WTC11 (cell line): ENCODE data around the gene RGL4. TPM values are rescaled to one million over a fixed set of nuclear protein-coding genes. Genes with fewer than 3 reads are reported as not detected.
"Not testable (repeated sequence)": the region's sequence is repeated elsewhere in the genome, so short reads cannot be mapped to it uniquely, and the experiment has no call there.

Experiments used
- ATAC-seq: fragments of 200-7000 bp; cut with Tn5 transposase; 2 replicates; pipeline ENCODE4 v1.10.0; 2021; ENCODE audit warnings: mild to moderate bottlenecking, moderate library complexity
- Bru-seq: library from RNA; stranded (reverse); fragments of 400-500 nt; gene quantifications from one replicate; lab custom pipeline; 2021; lab: Mats Ljungman, UMichigan
- CTCF ChIA-PET: fragments of 300-600 bp; sonication (Branson Sonifier 250); formaldehyde crosslinking; loops from one replicate; lab custom pipeline; 2021; ENCODE audit warnings: antibody characterized with exemption; lab: Charles Lee
- POLR2A ChIA-PET: fragments of 350-600 bp; sonication (Branson Sonifier 250); formaldehyde crosslinking; loops from one replicate; lab custom pipeline; 2021; ENCODE audit warnings: antibody characterized with exemption; lab: Charles Lee
- DNase-seq: peaks from one replicate; pipeline ENCODE4 v3.0.0; 2021; ENCODE audit warnings: low spot score
- H3K27ac Mint-ChIP-seq: 2 replicates; pipeline ENCODE4 v1.8.0; 2021; ENCODE audit warnings: mixed read lengths
- H3K27me3 Mint-ChIP-seq: 2 replicates; pipeline ENCODE4 v1.8.0; 2021; ENCODE audit warnings: low read depth, mild to moderate bottlenecking, moderate library complexity, mixed read lengths
- H3K36me3 Mint-ChIP-seq: 2 replicates; pipeline ENCODE4 v1.8.0; 2021; ENCODE audit warnings: mixed read lengths
- H3K4me1 Mint-ChIP-seq: 2 replicates; pipeline ENCODE4 v1.8.0; 2022; ENCODE audit warnings: mixed read lengths
- H3K4me3 Mint-ChIP-seq: 2 replicates; pipeline ENCODE4 v1.8.0; 2021; ENCODE audit warnings: mild to moderate bottlenecking, moderate library complexity, mixed read lengths
- H3K9me3 Mint-ChIP-seq: 2 replicates; pipeline ENCODE4 v1.8.0; 2021; ENCODE audit warnings: mixed read lengths
- AR ChIP-seq: fragments of 250-450 bp; sonication (Bioruptor Pico); IDR thresholded peaks from 2 replicates; pipeline ENCODE4 v1.9.0; 2021; ENCODE audit warnings: mild to moderate bottlenecking
- NR1H2 ChIP-seq: sonication (generic); formaldehyde crosslinking; IDR thresholded peaks from 2 replicates; pipeline ENCODE4 v1.9.0; 2021; ENCODE audit warnings: mild to moderate bottlenecking, moderate library complexity, missing genetic modification reagents
- NR3C1 ChIP-seq: sonication (generic); formaldehyde crosslinking; conservative IDR thresholded peaks from 2 replicates; pipeline ENCODE4 v1.8.1; 2023; ENCODE audit warnings: low read depth, mild to moderate bottlenecking, missing genetic modification reagents
- RORB ChIP-seq: fragments of 250-450 bp; sonication (Bioruptor Pico); IDR thresholded peaks from 2 replicates; pipeline ENCODE4 v1.9.0; 2021; ENCODE audit warnings: mild to moderate bottlenecking
- SP1 ChIP-seq: sonication (generic); formaldehyde crosslinking; conservative IDR thresholded peaks from 2 replicates; pipeline ENCODE4 v1.8.1; 2022; ENCODE audit warnings: missing genetic modification reagents
- TEAD1 ChIP-seq: sonication (generic); formaldehyde crosslinking; IDR thresholded peaks from 2 replicates; pipeline ENCODE4 v1.8.0; 2022; ENCODE audit warnings: mild to moderate bottlenecking, missing genetic modification reagents
- USF1 ChIP-seq: sonication (generic); formaldehyde crosslinking; IDR thresholded peaks from 2 replicates; pipeline ENCODE4 v1.8.0; 2022; ENCODE audit warnings: mild to moderate bottlenecking, missing genetic modification reagents
- ZBTB43 ChIP-seq: sonication (generic); formaldehyde crosslinking; IDR thresholded peaks from 2 replicates; pipeline ENCODE4 v1.8.1; 2023; ENCODE audit warnings: mild to moderate bottlenecking, missing genetic modification reagents
- ZNF219 ChIP-seq: sonication (generic); formaldehyde crosslinking; IDR thresholded peaks from 2 replicates; pipeline ENCODE4 v1.8.0; 2023; ENCODE audit warnings: missing genetic modification reagents, mild to moderate bottlenecking, borderline replicate concordance
- ZNF317 ChIP-seq: sonication (generic); formaldehyde crosslinking; IDR thresholded peaks from 2 replicates; pipeline ENCODE4 v1.8.1; 2023; ENCODE audit warnings: low read depth, mild to moderate bottlenecking, moderate library complexity, missing genetic modification reagents, borderline replicate concordance
- ZNF425 ChIP-seq: fragments of 250-450 bp; sonication (Bioruptor Pico); conservative IDR thresholded peaks from 2 replicates; pipeline ENCODE4 v1.9.0; 2021; ENCODE audit warnings: mild to moderate bottlenecking
- long read RNA-seq, 3 experiments: library from RNA in 1 of 3; library from capped mRNA in 1 of 3; library from polyadenylated mRNA in 1 of 3; unstranded in 2 of 3; stranded (forward) in 1 of 3; transcript quantifications; one replicate each; pipeline ENCODE4 v2.0.0, GENCODE V29; 2021
- total RNA-seq: library from RNA; stranded (reverse); gene quantifications from 3 replicates; pipeline ENCODE4 v1.2.3, GENCODE V29; 2021
- TF ChIP-seq, protein P1 (sequence below): fragments of 250-450 bp; sonication (Bioruptor Pico); IDR thresholded peaks from 2 replicates; pipeline ENCODE4 v1.9.0; 2021; ENCODE audit warnings: moderate library complexity, mild to moderate bottlenecking, inconsistent platforms, borderline replicate concordance
- TF ChIP-seq, protein P2 (sequence below): sonication (generic); formaldehyde crosslinking; IDR thresholded peaks from 2 replicates; pipeline ENCODE4 v1.8.1; 2023; ENCODE audit warnings: mild to moderate bottlenecking, missing genetic modification reagents, moderate library complexity

The RGL4 gene, protein sequence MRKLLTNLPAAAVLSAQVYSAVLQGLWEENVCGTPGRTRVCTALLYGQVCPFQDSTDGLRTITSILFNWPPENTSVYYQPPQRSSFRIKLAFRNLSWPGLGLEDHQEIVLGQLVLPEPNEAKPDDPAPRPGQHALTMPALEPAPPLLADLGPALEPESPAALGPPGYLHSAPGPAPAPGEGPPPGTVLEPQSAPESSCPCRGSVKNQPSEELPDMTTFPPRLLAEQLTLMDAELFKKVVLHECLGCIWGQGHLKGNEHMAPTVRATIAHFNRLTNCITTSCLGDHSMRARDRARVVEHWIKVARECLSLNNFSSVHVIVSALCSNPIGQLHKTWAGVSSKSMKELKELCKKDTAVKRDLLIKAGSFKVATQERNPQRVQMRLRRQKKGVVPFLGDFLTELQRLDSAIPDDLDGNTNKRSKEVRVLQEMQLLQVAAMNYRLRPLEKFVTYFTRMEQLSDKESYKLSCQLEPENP
- 0.05 TPM in 1 of 3 replicates, not detected in the others for total RNA-seq
- Bru-seq, nascent RNA = not detected
- long read RNA-seq, experiment 1 = 0 reads
- long read RNA-seq, experiment 2 = 0 reads
- long read RNA-seq, experiment 3 = 0 reads

DNA sequence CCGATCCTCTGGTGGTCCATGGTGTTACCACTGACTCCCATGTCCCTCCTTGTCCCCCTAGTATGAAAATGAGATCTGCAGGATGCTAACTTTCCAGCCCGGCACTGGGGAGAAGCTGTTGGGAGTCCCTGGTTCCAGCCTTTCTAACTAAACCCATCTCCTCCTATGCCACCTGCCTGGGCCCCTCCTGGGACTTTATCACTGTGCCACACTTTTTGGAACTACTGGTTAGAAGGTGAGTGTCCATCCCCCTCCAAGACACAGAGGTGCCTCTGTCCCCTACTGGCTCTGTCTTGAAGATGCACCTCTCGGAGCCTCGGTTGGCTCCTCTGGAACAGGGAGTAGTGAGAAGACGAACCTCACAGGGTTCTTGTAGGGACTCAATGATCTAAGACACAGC, at the start of gene RGL4:
TSS of gene RGL4 (plus strand) at position 301 of the 400 bp plus-strand sequence. CDS start 1,018 bp downstream, outside the sequence.
- TF ChIP-seq, protein P1, sequence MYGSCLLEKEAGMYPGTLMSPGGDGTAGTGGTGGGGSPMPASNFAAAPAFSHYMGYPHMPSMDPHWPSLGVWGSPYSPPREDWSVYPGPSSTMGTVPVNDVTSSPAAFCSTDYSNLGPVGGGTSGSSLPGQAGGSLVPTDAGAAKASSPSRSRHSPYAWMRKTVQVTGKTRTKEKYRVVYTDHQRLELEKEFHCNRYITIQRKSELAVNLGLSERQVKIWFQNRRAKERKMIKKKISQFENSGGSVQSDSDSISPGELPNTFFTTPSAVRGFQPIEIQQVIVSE = no peak
- TF ChIP-seq ZNF219 = no peak
- TF ChIP-seq SP1 (CRISPR knock-in tag) = no peak
- TF ChIP-seq ZNF425 (CRISPR knock-in tag) = no peak
- TF ChIP-seq TEAD1 (CRISPR knock-in tag) = no peak
- TF ChIP-seq AR (CRISPR knock-in tag) = no peak
- TF ChIP-seq RORB (CRISPR knock-in tag) = no peak
- TF ChIP-seq ZBTB43 = no peak
- no peak for TF ChIP-seq NR1H2 (CRISPR knock-in tag)
- no peak for TF ChIP-seq USF1
- no peak for TF ChIP-seq ZNF317 (CRISPR knock-in tag)
- no peak for TF ChIP-seq NR3C1
- TF ChIP-seq, protein P2, sequence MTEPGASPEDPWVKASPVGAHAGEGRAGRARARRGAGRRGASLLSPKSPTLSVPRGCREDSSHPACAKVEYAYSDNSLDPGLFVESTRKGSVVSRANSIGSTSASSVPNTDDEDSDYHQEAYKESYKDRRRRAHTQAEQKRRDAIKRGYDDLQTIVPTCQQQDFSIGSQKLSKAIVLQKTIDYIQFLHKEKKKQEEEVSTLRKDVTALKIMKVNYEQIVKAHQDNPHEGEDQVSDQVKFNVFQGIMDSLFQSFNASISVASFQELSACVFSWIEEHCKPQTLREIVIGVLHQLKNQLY (CRISPR knock-in tag) = no peak
- CTCF ChIA-PET = no interaction called here
- no peak within 1 kb of the TSS; the same call in 1 of the 2 replicates for H3K27ac Mint-ChIP-seq

DNA sequence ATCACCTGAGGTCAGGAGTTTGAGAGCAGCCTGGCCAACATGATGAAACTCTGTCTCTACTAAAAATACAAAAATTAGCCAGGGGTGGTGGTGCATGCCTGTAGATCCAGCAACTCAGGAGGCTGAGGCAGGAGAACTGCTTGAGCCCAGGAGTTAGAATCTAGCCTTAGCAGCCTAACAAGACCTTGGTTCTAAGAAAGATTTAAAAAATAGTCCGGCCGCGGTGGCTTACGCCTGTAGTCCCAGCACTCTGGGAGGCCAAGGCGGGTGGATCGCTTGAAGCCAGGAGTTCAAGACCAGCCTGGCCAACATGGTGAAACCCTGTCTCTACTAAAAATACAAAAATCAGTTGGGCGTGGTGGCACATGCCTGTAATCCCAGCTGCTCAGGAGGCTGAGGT, 44.3 kb upstream of the RGL4 start:
- POLR2A ChIA-PET, H3K27ac Mint-ChIP-seq, H3K4me1 Mint-ChIP-seq, H3K9me3 Mint-ChIP-seq, CTCF ChIA-PET, DNase-seq, H3K4me3 Mint-ChIP-seq, H3K27me3 Mint-ChIP-seq, H3K36me3 Mint-ChIP-seq, ATAC-seq: not testable (repeated sequence)

More for the DNA sequence above, at the start of gene RGL4:
- no peak for ATAC-seq
- POLR2A ChIA-PET = no interaction called here
- H3K9me3 Mint-ChIP-seq = no peaks in the 10 kb centered on the region
- H3K4me1 Mint-ChIP-seq = no peaks in the 10 kb centered on the region
- H3K36me3 Mint-ChIP-seq = peaks cover 29% of the 10 kb centered on the region
- H3K27me3 Mint-ChIP-seq = no peaks in the 10 kb centered on the region
- no peak within 1 kb of the TSS for H3K4me3 Mint-ChIP-seq
- no peak for DNase-seq
